Transverse colon (tissue), 4 donors: ENCODE results near the gene SEC62.

ENCODE experiments used
- EP300 ChIP-seq: sonication (generic); formaldehyde crosslinking; IDR thresholded peaks from one replicate; pipeline ENCODE4 v1.6.1; 2017; ENCODE audit warnings: antibody characterized with exemption, low read depth
- POLR2A ChIP-seq: fragments of 450-650 bp; IDR thresholded peaks from one replicate; pipeline ENCODE4 v1.6.1; 2016; ENCODE audit warnings: antibody characterized with exemption, mild to moderate bottlenecking, moderate library complexity
- POLR2AphosphoS5 ChIP-seq, 3 donors: sonication (generic); formaldehyde crosslinking; IDR thresholded peaks; one replicate each; pipeline ENCODE4 v1.6.1; 2016; ENCODE audit warnings: antibody characterized with exemption in 3 of 3
- TF ChIP-seq, protein P1 (sequence below), 5 experiments: fragments of 200-600 bp in 3 of 5; fragments of 450-650 bp in 2 of 5; sonication (generic) in 3 of 5; IDR thresholded peaks; 1 replicate in 2 of 5; 2 replicates in 3 of 5; pipeline ENCODE4 v1.5.1; 2016 to 2017; ENCODE audit warnings: antibody characterized with exemption in 5 of 5, inconsistent platforms in 3 of 5, mild to moderate bottlenecking in 2 of 5, moderate library complexity in 1 of 5

DNA sequence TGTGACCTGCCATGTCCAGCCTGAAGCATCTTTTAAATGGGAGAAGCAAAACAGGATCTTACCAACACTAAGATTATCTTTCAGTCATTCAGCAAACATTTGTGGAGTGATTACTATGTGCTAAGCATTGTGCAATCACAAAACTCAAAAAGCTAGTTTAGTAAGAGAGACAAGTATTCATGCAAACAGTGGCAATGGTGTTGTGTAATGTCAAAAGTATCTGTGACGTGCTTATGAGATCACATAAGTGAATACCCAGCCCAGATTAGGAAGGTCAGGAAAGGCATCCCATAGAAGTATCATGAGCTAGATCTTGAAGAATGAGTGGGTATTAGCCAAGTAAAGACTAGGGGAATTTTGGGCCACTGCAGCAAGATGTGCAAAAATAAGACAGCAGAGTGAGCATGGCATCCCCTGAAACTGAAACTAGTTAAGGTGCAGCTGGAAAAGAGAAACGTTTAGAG lies 32.1 kb downstream of the SEC62 start:
- TF ChIP-seq, protein P1, sequence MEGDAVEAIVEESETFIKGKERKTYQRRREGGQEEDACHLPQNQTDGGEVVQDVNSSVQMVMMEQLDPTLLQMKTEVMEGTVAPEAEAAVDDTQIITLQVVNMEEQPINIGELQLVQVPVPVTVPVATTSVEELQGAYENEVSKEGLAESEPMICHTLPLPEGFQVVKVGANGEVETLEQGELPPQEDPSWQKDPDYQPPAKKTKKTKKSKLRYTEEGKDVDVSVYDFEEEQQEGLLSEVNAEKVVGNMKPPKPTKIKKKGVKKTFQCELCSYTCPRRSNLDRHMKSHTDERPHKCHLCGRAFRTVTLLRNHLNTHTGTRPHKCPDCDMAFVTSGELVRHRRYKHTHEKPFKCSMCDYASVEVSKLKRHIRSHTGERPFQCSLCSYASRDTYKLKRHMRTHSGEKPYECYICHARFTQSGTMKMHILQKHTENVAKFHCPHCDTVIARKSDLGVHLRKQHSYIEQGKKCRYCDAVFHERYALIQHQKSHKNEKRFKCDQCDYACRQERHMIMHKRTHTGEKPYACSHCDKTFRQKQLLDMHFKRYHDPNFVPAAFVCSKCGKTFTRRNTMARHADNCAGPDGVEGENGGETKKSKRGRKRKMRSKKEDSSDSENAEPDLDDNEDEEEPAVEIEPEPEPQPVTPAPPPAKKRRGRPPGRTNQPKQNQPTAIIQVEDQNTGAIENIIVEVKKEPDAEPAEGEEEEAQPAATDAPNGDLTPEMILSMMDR (IDR thresholded peaks at IDR 0.05) = no peak
- TF ChIP-seq POLR2AphosphoS5 (IDR thresholded peaks at IDR 0.05) (no peak), POLR2A (no peak), EP300 (no peak)
